Measurements from ENCODE around the gene DELE1.

Gene DELE1

GRCh38 chr5:141928051-141928450 lies 4.4 kb downstream of the DELE1 start:
- DNase-seq, result no peak

- no peak for DNase-seq
These were observed 5.9 kb downstream of the DELE1 start for GRCh38 chr5:141929398-141930058.

- no peak for DNase-seq
These were observed 8.0 kb downstream of the DELE1 start for GRCh38 chr5:141931694-141932093.

- no peak for DNase-seq
These were observed 9.5 kb downstream of the DELE1 start for GRCh38 chr5:141933151-141933550.

GRCh38 chr5:141934099-141934844 lies 10.6 kb downstream of the DELE1 start:
- no peak for DNase-seq

GRCh38 chr5:141935538-141935937 lies 11.9 kb downstream of the DELE1 start:
- no peak for DNase-seq

GRCh38 chr5:141940695-141941271 lies 17.1 kb downstream of the DELE1 start:
- peak; percentile 4 for DNase-seq

- DNase-seq, result peak; percentile 6
These were observed 17.6 kb downstream of the DELE1 start for GRCh38 chr5:141941307-141941706.

- no peak for DNase-seq
These were observed 18.1 kb downstream of the DELE1 start for GRCh38 chr5:141941779-141942178.

GRCh38 chr5:141942185-141942857 lies 18.6 kb downstream of the DELE1 start:
- peak; percentile 14 for DNase-seq

- DNase-seq, result peak; percentile 68
These were observed 20.4 kb downstream of the DELE1 start for GRCh38 chr5:141944076-141944475.

- peak; percentile 74 for DNase-seq
These were observed 21.9 kb downstream of the DELE1 start for GRCh38 chr5:141945511-141946051.

GRCh38 chr5:141947316-141947715 lies 23.6 kb downstream of the DELE1 start:
- peak; percentile 79 for DNase-seq

GRCh38 chr5:141948812-141949211 lies 25.1 kb downstream of the DELE1 start:
- no peak for DNase-seq

GRCh38 chr5:141949511-141949910 lies 25.8 kb downstream of the DELE1 start:
- no peak for DNase-seq

- no peak for DNase-seq
These were observed 26.7 kb downstream of the DELE1 start for GRCh38 chr5:141950207-141951005.

GRCh38 chr5:141951332-141951781 lies 27.7 kb downstream of the DELE1 start:
- DNase-seq, result peak; percentile 42

GRCh38 chr5:141952020-141952419 lies 28.3 kb downstream of the DELE1 start:
- peak; percentile 16 for DNase-seq

GRCh38 chr5:141954194-141954593 lies 30.5 kb downstream of the DELE1 start:
- DNase-seq, result no peak

GRCh38 chr5:141957367-141957996 lies 33.8 kb downstream of the DELE1 start:
- no peak for DNase-seq

GRCh38 chr5:141958113-141958512 lies 34.4 kb downstream of the DELE1 start, which contains the start of gene PCDH12:
Gene PCDH12 (minus strand): TSS chr5:141958202. CDS start chr5:141957851, 351 bp downstream.
- peak; percentile 67 for DNase-seq
